ENCODE data around the gene ZNF473. TPM values are rescaled to one million over a fixed set of nuclear protein-coding genes. Genes with fewer than 3 reads are reported as not detected.
"Not testable (repeated sequence)": the region's sequence is repeated elsewhere in the genome, so short reads cannot be mapped to it uniquely, and the experiment has no call there.

Gene ZNF473
- polyA plus RNA-seq, 1 donor (not counting 4 experiments of a cell fraction or from before 2014, with no cell fraction given), result 7.7 TPM

DNA sequence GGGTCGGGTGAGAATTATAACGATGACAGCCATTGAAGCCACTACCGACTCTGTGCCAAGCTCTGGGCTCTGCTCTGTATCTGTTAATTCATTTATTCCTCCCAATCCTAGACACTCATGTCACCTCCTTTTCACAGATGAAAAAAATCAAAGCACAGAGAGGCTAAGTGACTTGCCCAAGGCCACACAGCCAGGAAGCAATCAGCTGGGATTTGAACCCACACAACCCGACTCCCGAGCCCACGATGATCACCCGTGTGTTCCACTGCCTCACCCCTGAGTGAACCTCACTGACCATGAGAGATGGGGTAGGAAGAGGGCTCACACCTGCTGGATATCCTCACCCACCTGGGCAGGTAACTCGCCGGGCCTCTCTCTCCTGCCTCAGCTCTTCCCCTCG is 40.1 kb downstream of the ZNF473 start:
- dilution Hi-C loops (cut with MboI; ENCODE audit: extremely low pct_ligation_motif_present, low sequenced_read_pairs), result no loop called here
- no peak for TF ChIP-seq EZH2 (IDR thresholded peaks at IDR 0.05; ENCODE audit: low read length)
- TF ChIP-seq, protein P1, sequence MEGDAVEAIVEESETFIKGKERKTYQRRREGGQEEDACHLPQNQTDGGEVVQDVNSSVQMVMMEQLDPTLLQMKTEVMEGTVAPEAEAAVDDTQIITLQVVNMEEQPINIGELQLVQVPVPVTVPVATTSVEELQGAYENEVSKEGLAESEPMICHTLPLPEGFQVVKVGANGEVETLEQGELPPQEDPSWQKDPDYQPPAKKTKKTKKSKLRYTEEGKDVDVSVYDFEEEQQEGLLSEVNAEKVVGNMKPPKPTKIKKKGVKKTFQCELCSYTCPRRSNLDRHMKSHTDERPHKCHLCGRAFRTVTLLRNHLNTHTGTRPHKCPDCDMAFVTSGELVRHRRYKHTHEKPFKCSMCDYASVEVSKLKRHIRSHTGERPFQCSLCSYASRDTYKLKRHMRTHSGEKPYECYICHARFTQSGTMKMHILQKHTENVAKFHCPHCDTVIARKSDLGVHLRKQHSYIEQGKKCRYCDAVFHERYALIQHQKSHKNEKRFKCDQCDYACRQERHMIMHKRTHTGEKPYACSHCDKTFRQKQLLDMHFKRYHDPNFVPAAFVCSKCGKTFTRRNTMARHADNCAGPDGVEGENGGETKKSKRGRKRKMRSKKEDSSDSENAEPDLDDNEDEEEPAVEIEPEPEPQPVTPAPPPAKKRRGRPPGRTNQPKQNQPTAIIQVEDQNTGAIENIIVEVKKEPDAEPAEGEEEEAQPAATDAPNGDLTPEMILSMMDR (optimal IDR thresholded peaks at IDR 0.05 in 1 of 3, IDR thresholded peaks at IDR 0.05 in 1 of 3, conservative IDR thresholded peaks at IDR 0.05 in 1 of 3; ENCODE audit: extremely low read depth in 1 of 3, insufficient read depth in 2 of 3, low read length in 3 of 3), result no peak
- H3K36me3 ChIP-seq (ENCODE audit: control insufficient read depth in 2 of 2, extremely low read depth in 1 of 2, insufficient read depth in 2 of 2, low read length in 2 of 2), result no peaks in the 10 kb centered on the region
- no peaks in the 10 kb centered on the region for H3K4me1 ChIP-seq (ENCODE audit: control insufficient read depth, extremely low read depth, insufficient read depth, low read length)
- no peak overlapping the region for H3K4me3 ChIP-seq (ENCODE audit: control insufficient read depth in 2 of 3, extremely low read depth in 1 of 3, insufficient read depth in 2 of 3, low read depth in 1 of 3, low read length in 3 of 3)
- H3K79me2 ChIP-seq (ENCODE audit: control insufficient read depth, insufficient read depth, low read length), result no peaks in the 10 kb centered on the region
- no peak overlapping the region for H3K4me2 ChIP-seq (ENCODE audit: control insufficient read depth, extremely low read depth, insufficient read depth, low read depth, low read length)
- H3K27me3 ChIP-seq (ENCODE audit: control insufficient read depth, extremely low read depth, insufficient read depth, low read length), result no peaks in the 10 kb centered on the region
- H3K9me3 ChIP-seq (ENCODE audit: control insufficient read depth, low read depth, low read length), result no peaks in the 10 kb centered on the region
- H3K27ac ChIP-seq (ENCODE audit: control insufficient read depth, insufficient read depth, low read length), result no peak overlapping the region
- FAIRE-seq (no peak), DNase-seq (ENCODE audit: low read depth, low spot score) (no peak)
- no peaks in the 10 kb centered on the region for H3K9me1 ChIP-seq (ENCODE audit: control insufficient read depth, extremely low read depth, insufficient read depth, low read length)
- no peak overlapping the region for H3K9ac ChIP-seq (ENCODE audit: control insufficient read depth, extremely low read depth, insufficient read depth, low read length)
- H4K20me1 ChIP-seq (ENCODE audit: control insufficient read depth, extremely low read depth, insufficient read depth, low read length), result no peaks in the 10 kb centered on the region
- H2AFZ ChIP-seq (ENCODE audit: control insufficient read depth, low read length), result no peak overlapping the region

- H3K4me1 ChIP-seq (ENCODE audit: control insufficient read depth, extremely low read depth, insufficient read depth, low read length), result no peaks in the 10 kb centered on the region
- dilution Hi-C loops (cut with MboI; ENCODE audit: extremely low pct_ligation_motif_present, low sequenced_read_pairs), result no loop called here
- no peaks in the 10 kb centered on the region for H3K27me3 ChIP-seq (ENCODE audit: control insufficient read depth, extremely low read depth, insufficient read depth, low read length)
- no peak overlapping the region for H2AFZ ChIP-seq (ENCODE audit: control insufficient read depth, low read length)
- TF ChIP-seq, protein P1 (optimal IDR thresholded peaks at IDR 0.05 in 1 of 3, IDR thresholded peaks at IDR 0.05 in 1 of 3, conservative IDR thresholded peaks at IDR 0.05 in 1 of 3; ENCODE audit: extremely low read depth in 1 of 3, insufficient read depth in 2 of 3, low read length in 3 of 3), result no peak
- TF ChIP-seq EZH2 (IDR thresholded peaks at IDR 0.05; ENCODE audit: low read length), result no peak
- DNase-seq (ENCODE audit: low read depth, low spot score) (no peak), FAIRE-seq (no peak)
- H3K27ac ChIP-seq (ENCODE audit: control insufficient read depth, insufficient read depth, low read length), result no peak overlapping the region
- no peak overlapping the region for H3K4me2 ChIP-seq (ENCODE audit: control insufficient read depth, extremely low read depth, insufficient read depth, low read depth, low read length)
- H3K9me1 ChIP-seq (ENCODE audit: control insufficient read depth, extremely low read depth, insufficient read depth, low read length), result no peaks in the 10 kb centered on the region
- H3K79me2 ChIP-seq (ENCODE audit: control insufficient read depth, insufficient read depth, low read length), result no peaks in the 10 kb centered on the region
- H3K9ac ChIP-seq (ENCODE audit: control insufficient read depth, extremely low read depth, insufficient read depth, low read length), result no peak overlapping the region
- peaks cover 2% of the 10 kb centered on the region for H3K9me3 ChIP-seq (ENCODE audit: control insufficient read depth, low read depth, low read length)
- H3K4me3 ChIP-seq (ENCODE audit: control insufficient read depth in 2 of 3, extremely low read depth in 1 of 3, insufficient read depth in 2 of 3, low read depth in 1 of 3, low read length in 3 of 3), result no peak overlapping the region
- H4K20me1 ChIP-seq (ENCODE audit: control insufficient read depth, extremely low read depth, insufficient read depth, low read length), result no peaks in the 10 kb centered on the region
- H3K36me3 ChIP-seq (ENCODE audit: control insufficient read depth in 2 of 2, extremely low read depth in 1 of 2, insufficient read depth in 2 of 2, low read length in 2 of 2), result no peaks in the 10 kb centered on the region
Observed at GRCh38 chr19:50067575-50067974, 41.8 kb downstream of the ZNF473 start.

DNA sequence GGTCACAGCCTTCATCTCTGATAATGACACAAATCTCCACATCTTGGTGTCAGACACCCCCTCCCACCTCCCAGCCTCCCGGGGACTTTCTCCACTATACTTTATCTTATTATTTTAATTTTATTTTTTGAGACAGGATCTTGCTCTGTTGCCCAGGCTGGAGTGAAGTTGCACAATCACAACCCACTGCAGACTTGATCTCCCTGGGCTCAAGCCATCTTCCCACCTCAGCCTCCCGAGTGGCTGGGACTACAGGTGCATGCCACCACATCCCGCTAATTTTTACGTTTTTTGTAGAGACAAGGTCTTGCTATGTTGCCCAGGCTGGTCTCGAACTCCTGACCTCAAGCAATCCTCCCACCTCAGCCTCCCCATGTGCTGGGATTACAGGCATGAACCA is 42.6 kb downstream of the ZNF473 start:
- dilution Hi-C loops (cut with MboI; ENCODE audit: extremely low pct_ligation_motif_present, low sequenced_read_pairs); H3K4me2 ChIP-seq (ENCODE audit: control insufficient read depth, extremely low read depth, insufficient read depth, low read depth, low read length); H3K9ac ChIP-seq (ENCODE audit: control insufficient read depth, extremely low read depth, insufficient read depth, low read length); H3K4me3 ChIP-seq (ENCODE audit: control insufficient read depth in 2 of 3, extremely low read depth in 1 of 3, insufficient read depth in 2 of 3, low read depth in 1 of 3, low read length in 3 of 3); H3K79me2 ChIP-seq (ENCODE audit: control insufficient read depth, insufficient read depth, low read length); H2AFZ ChIP-seq (ENCODE audit: control insufficient read depth, low read length); H3K27ac ChIP-seq (ENCODE audit: control insufficient read depth, insufficient read depth, low read length); H3K9me3 ChIP-seq (ENCODE audit: control insufficient read depth, low read depth, low read length); H4K20me1 ChIP-seq (ENCODE audit: control insufficient read depth, extremely low read depth, insufficient read depth, low read length); H3K9me1 ChIP-seq (ENCODE audit: control insufficient read depth, extremely low read depth, insufficient read depth, low read length); H3K36me3 ChIP-seq (ENCODE audit: control insufficient read depth in 2 of 2, extremely low read depth in 1 of 2, insufficient read depth in 2 of 2, low read length in 2 of 2); H3K4me1 ChIP-seq (ENCODE audit: control insufficient read depth, extremely low read depth, insufficient read depth, low read length); FAIRE-seq; H3K27me3 ChIP-seq (ENCODE audit: control insufficient read depth, extremely low read depth, insufficient read depth, low read length); DNase-seq (ENCODE audit: low read depth, low spot score): not testable (repeated sequence)

DNA sequence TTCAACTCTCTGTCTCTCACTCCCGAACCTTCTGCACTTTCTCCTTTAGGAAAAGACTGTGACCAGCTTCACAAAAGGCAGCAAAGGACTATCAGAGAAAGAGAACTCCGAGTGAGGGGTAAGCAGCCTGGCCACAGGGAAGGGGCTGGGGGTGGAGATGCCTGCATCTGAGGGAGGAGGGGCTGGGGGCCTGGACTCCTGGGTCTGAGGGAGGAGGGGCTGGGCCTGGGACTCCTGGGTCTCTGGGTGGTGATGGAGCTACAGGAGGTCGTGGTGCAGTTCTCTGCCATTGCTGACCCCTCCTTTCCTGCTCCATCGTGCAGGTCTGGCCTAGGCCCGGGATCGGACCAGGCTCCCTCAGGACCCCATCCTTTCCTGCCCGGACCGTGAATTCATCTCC is 49.3 kb downstream of the ZNF473 start:
- FAIRE-seq; H3K9ac ChIP-seq (ENCODE audit: control insufficient read depth, extremely low read depth, insufficient read depth, low read length); H3K9me3 ChIP-seq (ENCODE audit: control insufficient read depth, low read depth, low read length); H3K27ac ChIP-seq (ENCODE audit: control insufficient read depth, insufficient read depth, low read length); DNase-seq (ENCODE audit: low read depth, low spot score); dilution Hi-C loops (cut with MboI; ENCODE audit: extremely low pct_ligation_motif_present, low sequenced_read_pairs); H3K36me3 ChIP-seq (ENCODE audit: control insufficient read depth in 2 of 2, extremely low read depth in 1 of 2, insufficient read depth in 2 of 2, low read length in 2 of 2); H4K20me1 ChIP-seq (ENCODE audit: control insufficient read depth, extremely low read depth, insufficient read depth, low read length); H2AFZ ChIP-seq (ENCODE audit: control insufficient read depth, low read length); H3K4me1 ChIP-seq (ENCODE audit: control insufficient read depth, extremely low read depth, insufficient read depth, low read length); H3K4me3 ChIP-seq (ENCODE audit: control insufficient read depth in 2 of 3, extremely low read depth in 1 of 3, insufficient read depth in 2 of 3, low read depth in 1 of 3, low read length in 3 of 3); H3K4me2 ChIP-seq (ENCODE audit: control insufficient read depth, extremely low read depth, insufficient read depth, low read depth, low read length); H3K79me2 ChIP-seq (ENCODE audit: control insufficient read depth, insufficient read depth, low read length); H3K9me1 ChIP-seq (ENCODE audit: control insufficient read depth, extremely low read depth, insufficient read depth, low read length); H3K27me3 ChIP-seq (ENCODE audit: control insufficient read depth, extremely low read depth, insufficient read depth, low read length): not testable (repeated sequence)

All from keratinocyte (primary cell).